ENCODE measurements around the gene SHISA7.

The SHISA7 gene

DNA sequence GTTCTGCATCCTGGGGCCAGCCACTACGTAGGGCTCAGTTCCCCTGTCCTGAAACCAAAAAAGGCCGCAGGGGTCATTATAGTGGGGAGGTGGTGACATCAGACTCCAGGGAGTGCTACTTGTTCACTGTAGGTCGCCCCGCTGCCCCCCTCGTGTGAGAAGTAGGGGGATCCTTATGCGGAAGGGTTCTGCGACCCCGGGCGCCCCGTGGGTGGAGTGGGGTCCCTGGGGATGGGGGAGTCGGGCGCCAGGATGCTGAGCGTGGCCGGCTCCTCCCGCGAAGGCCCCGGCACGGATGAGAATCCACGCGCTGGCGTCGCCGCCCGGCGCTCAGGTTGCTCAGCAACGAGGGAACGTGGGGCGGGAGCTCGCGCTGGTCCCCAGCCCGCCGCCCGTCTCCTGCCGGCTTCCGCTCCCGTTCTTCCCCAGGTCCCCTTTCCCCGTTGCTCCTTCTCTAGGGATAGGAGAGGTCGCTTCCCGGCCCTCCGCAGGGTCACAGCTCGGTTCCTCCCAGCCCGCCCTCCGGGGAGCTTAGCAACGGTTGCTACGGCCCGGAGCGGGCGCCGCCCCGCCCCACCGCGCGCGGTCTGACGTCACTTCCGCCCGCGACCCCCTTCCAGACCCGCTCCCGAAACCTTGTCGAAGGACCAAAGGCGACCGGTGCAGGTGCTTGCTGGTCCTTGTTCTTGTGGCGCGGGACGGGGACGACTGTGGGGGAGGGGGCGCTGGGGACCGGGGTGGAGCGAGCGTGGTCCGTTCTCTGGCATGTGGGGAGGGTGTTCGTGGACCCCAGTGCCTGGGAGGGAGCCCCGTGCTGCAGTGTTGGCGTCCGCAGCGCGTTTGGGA lies 41.7 kb upstream of the SHISA7 start, which contains the start of gene NAT14:
Gene NAT14, plus strand, starts transcription at position 596 of the 846 bp plus-strand sequence. CDS start 521 bp downstream, outside the sequence.
- TF ChIP-seq, protein P1, sequence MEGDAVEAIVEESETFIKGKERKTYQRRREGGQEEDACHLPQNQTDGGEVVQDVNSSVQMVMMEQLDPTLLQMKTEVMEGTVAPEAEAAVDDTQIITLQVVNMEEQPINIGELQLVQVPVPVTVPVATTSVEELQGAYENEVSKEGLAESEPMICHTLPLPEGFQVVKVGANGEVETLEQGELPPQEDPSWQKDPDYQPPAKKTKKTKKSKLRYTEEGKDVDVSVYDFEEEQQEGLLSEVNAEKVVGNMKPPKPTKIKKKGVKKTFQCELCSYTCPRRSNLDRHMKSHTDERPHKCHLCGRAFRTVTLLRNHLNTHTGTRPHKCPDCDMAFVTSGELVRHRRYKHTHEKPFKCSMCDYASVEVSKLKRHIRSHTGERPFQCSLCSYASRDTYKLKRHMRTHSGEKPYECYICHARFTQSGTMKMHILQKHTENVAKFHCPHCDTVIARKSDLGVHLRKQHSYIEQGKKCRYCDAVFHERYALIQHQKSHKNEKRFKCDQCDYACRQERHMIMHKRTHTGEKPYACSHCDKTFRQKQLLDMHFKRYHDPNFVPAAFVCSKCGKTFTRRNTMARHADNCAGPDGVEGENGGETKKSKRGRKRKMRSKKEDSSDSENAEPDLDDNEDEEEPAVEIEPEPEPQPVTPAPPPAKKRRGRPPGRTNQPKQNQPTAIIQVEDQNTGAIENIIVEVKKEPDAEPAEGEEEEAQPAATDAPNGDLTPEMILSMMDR (conservative IDR thresholded peaks at IDR 0.05; ENCODE audit: low read depth, low read length), result no peak
- peak; percentile 48 for DNase-seq (ENCODE audit: low read depth)
- peak within 1 kb of the TSS; percentile 82 for H3K4me3 ChIP-seq (ENCODE audit: low read depth, low read length)

DNA sequence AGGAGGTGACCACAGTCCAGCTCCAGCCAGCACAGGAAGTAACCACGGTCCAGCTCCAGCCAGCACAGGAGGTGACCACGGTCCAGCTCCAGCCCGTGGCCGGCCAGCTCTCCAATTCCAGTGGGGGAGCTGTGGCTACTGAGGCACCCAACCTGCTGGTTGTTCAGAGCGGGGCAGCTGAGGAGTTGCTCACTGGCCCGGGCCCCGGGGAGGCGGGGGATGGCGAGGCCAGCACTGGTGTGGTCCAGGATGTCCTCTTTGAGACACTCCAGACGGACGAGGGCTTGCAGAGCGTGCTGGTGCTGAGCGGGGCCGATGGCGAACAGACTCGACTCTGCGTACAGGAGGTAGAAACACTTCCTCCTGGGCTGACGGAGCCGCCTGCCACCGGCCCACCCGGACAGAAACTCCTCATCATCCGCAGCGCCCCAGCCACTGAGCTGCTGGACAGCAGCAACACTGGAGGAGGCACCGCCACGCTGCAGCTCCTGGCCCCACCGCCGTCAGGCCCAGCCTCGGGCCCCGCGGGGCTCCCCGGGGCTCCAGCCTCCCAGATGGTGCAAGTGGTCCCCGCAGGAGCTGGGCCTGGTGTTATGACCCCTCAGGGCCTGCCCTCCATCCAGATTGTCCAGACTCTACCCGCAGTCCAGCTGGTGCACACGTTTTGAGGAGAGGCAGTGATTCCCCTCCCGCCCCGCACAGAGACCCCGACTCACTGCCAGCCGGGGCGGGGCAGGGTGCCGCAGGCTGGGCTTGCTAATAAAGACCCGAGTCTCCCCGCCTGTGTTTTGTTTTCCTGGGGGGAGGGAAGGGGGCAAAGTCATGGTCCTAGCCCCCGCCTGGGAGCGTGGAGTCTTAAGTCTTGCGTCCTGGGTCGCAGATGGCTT lies 40.8 kb upstream of the SHISA7 start:
- H3K4me3 ChIP-seq (ENCODE audit: low read depth, low read length), result no peak overlapping the region
- TF ChIP-seq, protein P1 (conservative IDR thresholded peaks at IDR 0.05; ENCODE audit: low read depth, low read length), result no peak
- no peak for DNase-seq (ENCODE audit: low read depth)

DNA sequence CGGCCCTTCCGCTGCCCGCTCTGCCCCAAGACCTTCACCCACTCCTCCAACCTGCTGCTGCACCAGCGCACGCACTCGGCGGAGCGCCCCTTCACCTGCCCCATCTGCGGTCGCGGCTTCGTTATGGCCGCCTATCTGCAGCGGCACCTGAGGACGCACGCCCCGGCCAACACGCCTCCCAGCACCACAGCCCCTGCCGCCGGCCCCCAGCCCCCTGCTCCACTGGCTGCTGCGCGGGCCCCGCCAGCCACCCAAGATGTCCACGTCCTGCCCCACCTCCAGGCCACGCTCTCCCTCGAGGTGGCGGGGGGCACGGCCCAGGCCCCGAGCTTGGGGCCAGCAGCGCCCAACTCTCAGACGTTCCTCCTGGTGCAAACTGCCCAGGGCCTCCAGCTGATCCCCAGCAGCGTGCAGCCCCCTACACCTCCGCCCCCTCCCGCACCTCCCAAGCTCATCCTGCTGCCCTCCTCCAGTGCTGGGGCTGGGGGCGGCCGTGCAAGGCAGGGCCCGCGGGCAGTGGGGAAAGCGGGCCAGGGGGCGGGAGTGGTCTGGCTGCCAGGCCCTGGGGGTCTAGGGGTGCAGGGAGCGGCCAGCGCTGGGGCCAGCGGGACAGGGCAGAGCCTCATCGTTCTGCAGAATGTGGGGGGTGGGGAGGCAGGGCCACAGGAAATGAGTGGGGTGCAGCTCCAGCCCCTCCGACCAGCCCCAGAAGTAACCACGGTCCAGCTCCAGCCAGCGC lies 40.0 kb upstream of the SHISA7 start:
- TF ChIP-seq, protein P1 (conservative IDR thresholded peaks at IDR 0.05; ENCODE audit: low read depth, low read length), result no peak
- no peak for DNase-seq (ENCODE audit: low read depth)
- H3K4me3 ChIP-seq (ENCODE audit: low read depth, low read length), result no peak overlapping the region

DNA sequence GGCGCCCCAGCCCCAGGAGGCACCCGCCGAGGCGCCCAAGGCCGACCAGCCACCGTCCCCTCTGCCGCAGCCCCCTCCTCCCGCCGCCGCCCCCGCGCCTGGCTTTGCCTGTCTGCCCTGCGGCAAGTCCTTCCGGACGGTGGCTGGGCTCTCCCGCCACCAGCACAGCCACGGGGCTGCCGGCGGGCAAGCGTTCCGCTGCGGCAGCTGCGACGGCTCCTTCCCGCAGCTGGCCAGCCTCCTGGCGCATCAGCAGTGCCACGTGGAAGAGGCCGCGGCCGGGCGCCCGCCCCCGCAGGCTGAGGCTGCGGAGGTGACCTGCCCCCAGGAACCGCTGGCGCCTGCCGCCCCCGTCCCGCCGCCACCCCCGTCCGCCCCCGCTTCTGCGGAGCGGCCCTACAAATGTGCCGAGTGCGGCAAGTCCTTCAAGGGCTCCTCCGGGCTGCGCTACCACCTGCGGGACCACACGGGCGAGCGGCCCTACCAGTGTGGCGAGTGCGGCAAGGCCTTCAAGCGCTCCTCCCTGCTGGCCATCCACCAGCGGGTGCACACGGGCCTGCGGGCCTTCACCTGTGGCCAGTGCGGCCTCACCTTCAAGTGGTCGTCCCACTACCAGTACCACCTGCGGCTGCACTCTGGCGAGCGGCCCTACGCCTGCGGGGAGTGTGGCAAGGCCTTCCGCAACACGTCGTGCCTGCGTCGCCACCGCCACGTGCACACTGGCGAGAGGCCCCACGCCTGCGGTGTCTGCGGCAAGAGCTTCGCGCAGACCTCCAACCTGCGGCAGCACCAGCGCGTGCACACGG lies 39.3 kb upstream of the SHISA7 start:
- no peak for DNase-seq (ENCODE audit: low read depth)
- no peak overlapping the region for H3K4me3 ChIP-seq (ENCODE audit: low read depth, low read length)
- TF ChIP-seq, protein P1 (conservative IDR thresholded peaks at IDR 0.05; ENCODE audit: low read depth, low read length), result no peak

DNA sequence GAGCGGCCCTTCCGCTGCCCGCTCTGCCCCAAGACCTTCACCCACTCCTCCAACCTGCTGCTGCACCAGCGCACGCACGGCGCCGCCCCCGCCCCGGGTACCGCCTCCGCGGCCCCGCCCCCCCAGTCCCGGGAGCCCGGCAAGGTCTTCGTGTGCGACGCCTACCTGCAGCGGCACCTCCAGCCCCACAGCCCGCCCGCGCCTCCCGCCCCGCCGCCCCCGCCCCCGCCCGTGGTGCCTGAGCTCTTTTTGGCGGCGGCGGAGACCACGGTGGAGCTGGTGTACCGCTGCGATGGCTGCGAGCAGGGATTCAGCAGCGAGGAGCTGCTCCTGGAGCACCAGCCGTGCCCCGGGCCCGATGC lies 38.7 kb upstream of the SHISA7 start:
- TF ChIP-seq, protein P1 (conservative IDR thresholded peaks at IDR 0.05; ENCODE audit: low read depth, low read length), result no peak
- no peak for DNase-seq (ENCODE audit: low read depth)
- H3K4me3 ChIP-seq (ENCODE audit: low read depth, low read length), result no peak overlapping the region

All from choroid plexus epithelial cell (primary cell).